HCT116 (cell line): ENCODE results near the gene MYLK4. TPM values are rescaled to one million over a fixed set of nuclear protein-coding genes. Genes with fewer than 3 reads are reported as not detected.

Experiments used
- ATAC-seq: fragments of 200-7000 bp; cut with Tn5 transposase; 2 replicates; pipeline ENCODE4 v1.9.1; 2020; ENCODE audit warnings: mild to moderate bottlenecking, moderate library complexity
- BruUV-seq: library from RNA; stranded (reverse); fragments of 400-500 nt; replicated peaks from 2 replicates; lab custom pipeline; 2021; lab: Mats Ljungman, UMichigan
- CTCF ChIA-PET: fragments of 300-600 bp; sonication (Branson Sonifier 250); formaldehyde crosslinking; loops from one replicate; lab custom pipeline; 2021; ENCODE audit warnings: antibody characterized with exemption; lab: Charles Lee
- POLR2A ChIA-PET: fragments of 300-600, 350-600 bp; sonication (Branson Sonifier 250); formaldehyde crosslinking; loops from one replicate; lab custom pipeline; 2021; ENCODE audit warnings: antibody characterized with exemption; lab: Charles Lee
- RAD21 ChIA-PET, 2 experiments: fragments of 300-600 bp; sonication (Branson Sonifier 250); formaldehyde crosslinking; loops; one replicate each; lab custom pipeline; 2023; ENCODE audit warnings: low total read pairs in 2 of 2; ENCODE audit not compliant: uncharacterized antibody in 2 of 2, unreplicated experiment in 2 of 2, low non-redundant PET in 1 of 2; lab: Charles Lee
- DNase-seq: peaks from one replicate; pipeline ENCODE4 v3.0.0-alpha.2; 2010; ENCODE audit warnings: low read depth, low spot score
- H2AFZ ChIP-seq: fragments of 200-600 bp; shearing (Covaris generic), sonication (generic); 2 replicates; pipeline ENCODE4 v1.6.1; 2017; ENCODE audit warnings: low read depth, mixed run types, mixed read lengths, antibody characterized with exemption, low read length; ENCODE audit not compliant: poor library complexity, severe bottlenecking
- H3K27ac ChIP-seq: 2 replicates; pipeline ENCODE4 v1.5.1; 2012; ENCODE audit warnings: low read depth, low read length
- H3K27me3 ChIP-seq: fragments of 200-600 bp; sonication (generic); 2 replicates; pipeline ENCODE4 v1.6.1; 2016; ENCODE audit warnings: mixed run types, low read length, mixed read lengths; ENCODE audit not compliant: insufficient read depth
- H3K36me3 ChIP-seq, 2 experiments: fragments of 200-500 bp in 1 of 2; fragments of 200-600 bp in 1 of 2; sonication (Bioruptor generic) in 1 of 2; sonication (generic) in 1 of 2; 2 replicates each; pipeline versions ENCODE4 v1.5.1 to v1.6.1; 2014 to 2016; ENCODE audit warnings: low read length in 2 of 2, inconsistent platforms in 1 of 2, mixed read lengths in 1 of 2, mixed run types in 1 of 2; ENCODE audit not compliant: insufficient read depth in 2 of 2, control insufficient read depth in 1 of 2
- H3K4me1 ChIP-seq, 2 experiments: fragments of 200-600 bp in 1 of 2; sonication (generic) in 1 of 2; 2 replicates each; pipeline versions ENCODE4 v1.5.1 to v1.6.1; 2012 to 2017; ENCODE audit warnings: low read length in 2 of 2, inconsistent platforms in 1 of 2, mild to moderate bottlenecking in 1 of 2, mixed read lengths in 1 of 2, mixed run types in 1 of 2, moderate library complexity in 1 of 2; ENCODE audit not compliant: insufficient read depth in 2 of 2, control insufficient read depth in 1 of 2
- H3K4me2 ChIP-seq: fragments of 200-600 bp; sonication (generic); 2 replicates; pipeline ENCODE4 v1.6.1; 2017; ENCODE audit warnings: mixed run types, low read length, mixed read lengths
- H3K4me3 ChIP-seq, 2 experiments: fragments of 200-600 bp in 1 of 2; sonication (generic) in 1 of 2; replicated peaks in 1 of 2; 2 replicates each; pipeline ENCODE4 v1.5.1; 2011 to 2016; ENCODE audit warnings: low read length in 2 of 2, control low read depth in 1 of 2, low read depth in 1 of 2, mild to moderate bottlenecking in 1 of 2, mixed read lengths in 1 of 2, mixed run types in 1 of 2
- H3K79me2 ChIP-seq: fragments of 200-600 bp; sonication (generic); 2 replicates; pipeline ENCODE4 v1.6.1; 2017; ENCODE audit warnings: mild to moderate bottlenecking, mixed run types, low read length, moderate library complexity, mixed read lengths; ENCODE audit not compliant: insufficient read depth
- H3K9ac ChIP-seq: fragments of 200-600 bp; sonication (generic); 2 replicates; pipeline ENCODE4 v1.6.1; 2016; ENCODE audit warnings: low read length, mixed read lengths
- H3K9me2 ChIP-seq: fragments of 200-600 bp; sonication (generic), shearing (Covaris generic); 2 replicates; pipeline ENCODE4 v1.6.1; 2017; ENCODE audit warnings: mixed run types, mild to moderate bottlenecking, moderate library complexity; ENCODE audit not compliant: insufficient read depth
- H3K9me3 ChIP-seq, 2 experiments: fragments of 200-500 bp in 1 of 2; fragments of 200-600 bp in 1 of 2; sonication (Bioruptor generic) in 1 of 2; sonication (generic) in 1 of 2; 2 replicates each; pipeline ENCODE4 v1.6.1; 2014 to 2017; ENCODE audit warnings: low read length in 2 of 2, mixed read lengths in 2 of 2, inconsistent platforms in 1 of 2, low read depth in 1 of 2, mild to moderate bottlenecking in 1 of 2, mixed run types in 1 of 2, moderate library complexity in 1 of 2; ENCODE audit not compliant: control insufficient read depth in 1 of 2, insufficient read depth in 1 of 2
- H4K20me1 ChIP-seq: fragments of 200-600 bp; sonication (generic), shearing (Covaris generic); 2 replicates; pipeline ENCODE4 v1.6.1; 2017; ENCODE audit warnings: mixed run types, mild to moderate bottlenecking, moderate library complexity; ENCODE audit not compliant: insufficient read depth
- CBX3 ChIP-seq: IDR thresholded peaks from 2 replicates; pipeline ENCODE4 v1.6.1; 2012; ENCODE audit warnings: low read depth
- EGR1 ChIP-seq: IDR thresholded peaks from 2 replicates; pipeline ENCODE4 v1.6.1; 2012; ENCODE audit warnings: low read depth
- ELF1 ChIP-seq: IDR thresholded peaks from 2 replicates; pipeline ENCODE4 v1.6.1; 2012; ENCODE audit warnings: low read depth, borderline replicate concordance
- EZH2phosphoT487 ChIP-seq: fragments of 200-600 bp; IDR thresholded peaks from 2 replicates; pipeline ENCODE4 v1.6.1; 2018; ENCODE audit warnings: antibody characterized with exemption, borderline replicate concordance
- FOSL1 ChIP-seq: IDR thresholded peaks from 2 replicates; pipeline ENCODE4 v1.6.1; 2012; ENCODE audit warnings: low read depth
- JUND ChIP-seq: IDR thresholded peaks from 2 replicates; pipeline ENCODE4 v1.6.1; 2012
- SP1 ChIP-seq: IDR thresholded peaks from 2 replicates; pipeline ENCODE4 v1.6.1; 2012; ENCODE audit warnings: low read depth
- SRF ChIP-seq: IDR thresholded peaks from 2 replicates; pipeline ENCODE4 v1.6.1; 2012; ENCODE audit warnings: low read depth
- TCF7L2 ChIP-seq: IDR thresholded peaks from 2 replicates; pipeline ENCODE4 v1.7.0; 2011; ENCODE audit warnings: borderline replicate concordance, inconsistent platforms; ENCODE audit not compliant: insufficient read depth, insufficient read length; ENCODE audit errors: extremely low read depth
- YY1 ChIP-seq: IDR thresholded peaks from 2 replicates; pipeline ENCODE4 v1.6.1; 2011; ENCODE audit warnings: low read length, low read depth, moderate library complexity, mild to moderate bottlenecking; ENCODE audit not compliant: insufficient replicate concordance; ENCODE audit errors: extremely low read depth
- ZFX ChIP-seq: fragments of 450-650 bp; IDR thresholded peaks from 2 replicates; pipeline ENCODE4 v1.6.1; 2017
- intact Hi-C: fragments of 100-400 bp; cut with micrococcal nuclease; formaldehyde crosslinking; loops from 2 replicates; pipeline ENCODE4 v1.10.0; 2022
- total RNA-seq: library from RNA; stranded (reverse); gene quantifications from one replicate; pipeline ENCODE4 v1.2.1, GENCODE V29; 2021; ENCODE audit not compliant: unreplicated experiment
- TF ChIP-seq, protein P1 (sequence below): IDR thresholded peaks from 2 replicates; pipeline ENCODE4 v1.6.1; 2011; ENCODE audit warnings: mild to moderate bottlenecking, low read length, moderate library complexity; ENCODE audit not compliant: insufficient replicate concordance; ENCODE audit errors: extremely low read depth
- TF ChIP-seq, protein P2 (sequence below): IDR thresholded peaks from 2 replicates; pipeline ENCODE4 v1.6.1; 2012; ENCODE audit warnings: low read depth
- TF ChIP-seq, protein P3 (sequence below): IDR thresholded peaks from 2 replicates; pipeline ENCODE4 v1.6.1; 2012

MYLK4 gene
- total RNA-seq, 1 experiment from 2014 or later: 0.27 TPM

DNA sequence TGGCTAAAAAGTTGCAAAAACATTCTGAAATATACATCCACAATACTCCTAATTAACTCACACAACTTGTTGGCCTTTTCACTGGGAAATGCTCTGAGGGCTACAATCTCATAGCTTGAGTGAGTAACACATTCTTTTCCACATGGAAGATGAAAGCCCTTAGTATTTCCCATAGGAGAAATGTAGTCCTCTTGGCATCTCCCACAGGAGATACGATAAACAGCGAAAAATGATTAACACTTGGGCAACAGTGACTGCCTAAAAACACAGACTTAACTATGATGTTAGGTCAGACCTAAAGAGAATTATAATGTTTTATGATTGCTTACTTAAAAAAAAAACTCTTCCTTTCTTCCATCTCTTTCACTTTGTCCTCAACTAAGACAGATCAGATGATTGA, 9.0 kb downstream of the MYLK4 start:
- no peaks in the 10 kb centered on the region for H3K9me2 ChIP-seq
- H3K4me1 ChIP-seq: peaks cover 0 to 6% of the 10 kb centered on the region in 2 experiments; a peak in 1 of 4 replicates
- TF ChIP-seq EGR1 (no peak), FOSL1 (no peak), CBX3 (no peak), SP1 (no peak), SRF (no peak), YY1 (no peak), ZFX (no peak)
- H3K36me3 ChIP-seq: no peaks in the 10 kb centered on the region
- BruUV-seq: no TSS peak
- ChIA-PET RAD21 (no interaction called here), CTCF (no interaction called here), POLR2A (no interaction called here)
- intact Hi-C loops: no loop called here
- ATAC-seq (no peak), DNase-seq (no peak)
- no peaks in the 10 kb centered on the region for H3K9me3 ChIP-seq
- H3K4me3 ChIP-seq: no peak overlapping the region
- H3K9ac ChIP-seq: no peak overlapping the region
- no peak overlapping the region for H3K27ac ChIP-seq
- H3K27me3 ChIP-seq: no peaks in the 10 kb centered on the region
- no peak overlapping the region for H3K4me2 ChIP-seq
- no peak overlapping the region for H2AFZ ChIP-seq
- no peaks in the 10 kb centered on the region for H3K79me2 ChIP-seq
- H4K20me1 ChIP-seq: no peaks in the 10 kb centered on the region

DNA sequence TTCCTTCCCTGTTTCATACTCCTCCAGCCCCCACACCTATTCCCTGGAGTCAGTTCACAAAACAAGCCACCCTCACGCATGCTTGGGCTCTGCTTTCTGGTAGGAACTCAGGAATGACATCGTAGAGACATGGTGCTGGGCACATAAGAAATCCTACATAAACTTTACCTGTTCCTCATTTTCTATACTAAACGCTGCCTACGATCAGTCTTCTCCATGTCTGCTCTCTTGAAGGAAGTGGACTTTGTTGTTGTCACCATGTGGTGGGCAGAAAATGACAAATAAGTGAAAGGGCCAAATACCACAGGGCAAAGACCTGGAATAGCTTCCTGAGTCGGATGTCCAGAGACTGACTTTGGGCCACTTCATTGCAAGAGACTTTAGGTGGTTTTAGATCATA, 10.1 kb downstream of the MYLK4 start:
- no peak for DNase-seq
- Histone ChIP-seq H3K36me3 (no peaks in the 10 kb centered on the region), H3K27ac (no peak overlapping the region), H3K9ac (no peak overlapping the region), H3K9me3 (no peaks in the 10 kb centered on the region), H3K79me2 (no peaks in the 10 kb centered on the region), H4K20me1 (no peaks in the 10 kb centered on the region), H3K4me3 (no peak overlapping the region), H3K27me3 (no peaks in the 10 kb centered on the region), H3K9me2 (no peaks in the 10 kb centered on the region), H3K4me2 (no peak overlapping the region), H3K4me1 (peaks cover 0 to 6% of the 10 kb centered on the region in 2 experiments; a peak in 1 of 4 replicates), H2AFZ (no peak overlapping the region)
- intact Hi-C loops: no loop called here
- no TSS peak for BruUV-seq
- ChIA-PET CTCF (interaction anchor here (1.2 kb wide), 1 partner anchor 10 kb away, joined by 3 read pairs; the partner anchor contains the start of gene MYLK4), POLR2A (no interaction called here), RAD21 (no interaction called here)
- TF ChIP-seq, protein P1, sequence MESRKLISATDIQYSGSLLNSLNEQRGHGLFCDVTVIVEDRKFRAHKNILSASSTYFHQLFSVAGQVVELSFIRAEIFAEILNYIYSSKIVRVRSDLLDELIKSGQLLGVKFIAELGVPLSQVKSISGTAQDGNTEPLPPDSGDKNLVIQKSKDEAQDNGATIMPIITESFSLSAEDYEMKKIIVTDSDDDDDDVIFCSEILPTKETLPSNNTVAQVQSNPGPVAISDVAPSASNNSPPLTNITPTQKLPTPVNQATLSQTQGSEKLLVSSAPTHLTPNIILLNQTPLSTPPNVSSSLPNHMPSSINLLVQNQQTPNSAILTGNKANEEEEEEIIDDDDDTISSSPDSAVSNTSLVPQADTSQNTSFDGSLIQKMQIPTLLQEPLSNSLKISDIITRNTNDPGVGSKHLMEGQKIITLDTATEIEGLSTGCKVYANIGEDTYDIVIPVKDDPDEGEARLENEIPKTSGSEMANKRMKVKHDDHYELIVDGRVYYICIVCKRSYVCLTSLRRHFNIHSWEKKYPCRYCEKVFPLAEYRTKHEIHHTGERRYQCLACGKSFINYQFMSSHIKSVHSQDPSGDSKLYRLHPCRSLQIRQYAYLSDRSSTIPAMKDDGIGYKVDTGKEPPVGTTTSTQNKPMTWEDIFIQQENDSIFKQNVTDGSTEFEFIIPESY: no peak
- TF ChIP-seq, protein P2, sequence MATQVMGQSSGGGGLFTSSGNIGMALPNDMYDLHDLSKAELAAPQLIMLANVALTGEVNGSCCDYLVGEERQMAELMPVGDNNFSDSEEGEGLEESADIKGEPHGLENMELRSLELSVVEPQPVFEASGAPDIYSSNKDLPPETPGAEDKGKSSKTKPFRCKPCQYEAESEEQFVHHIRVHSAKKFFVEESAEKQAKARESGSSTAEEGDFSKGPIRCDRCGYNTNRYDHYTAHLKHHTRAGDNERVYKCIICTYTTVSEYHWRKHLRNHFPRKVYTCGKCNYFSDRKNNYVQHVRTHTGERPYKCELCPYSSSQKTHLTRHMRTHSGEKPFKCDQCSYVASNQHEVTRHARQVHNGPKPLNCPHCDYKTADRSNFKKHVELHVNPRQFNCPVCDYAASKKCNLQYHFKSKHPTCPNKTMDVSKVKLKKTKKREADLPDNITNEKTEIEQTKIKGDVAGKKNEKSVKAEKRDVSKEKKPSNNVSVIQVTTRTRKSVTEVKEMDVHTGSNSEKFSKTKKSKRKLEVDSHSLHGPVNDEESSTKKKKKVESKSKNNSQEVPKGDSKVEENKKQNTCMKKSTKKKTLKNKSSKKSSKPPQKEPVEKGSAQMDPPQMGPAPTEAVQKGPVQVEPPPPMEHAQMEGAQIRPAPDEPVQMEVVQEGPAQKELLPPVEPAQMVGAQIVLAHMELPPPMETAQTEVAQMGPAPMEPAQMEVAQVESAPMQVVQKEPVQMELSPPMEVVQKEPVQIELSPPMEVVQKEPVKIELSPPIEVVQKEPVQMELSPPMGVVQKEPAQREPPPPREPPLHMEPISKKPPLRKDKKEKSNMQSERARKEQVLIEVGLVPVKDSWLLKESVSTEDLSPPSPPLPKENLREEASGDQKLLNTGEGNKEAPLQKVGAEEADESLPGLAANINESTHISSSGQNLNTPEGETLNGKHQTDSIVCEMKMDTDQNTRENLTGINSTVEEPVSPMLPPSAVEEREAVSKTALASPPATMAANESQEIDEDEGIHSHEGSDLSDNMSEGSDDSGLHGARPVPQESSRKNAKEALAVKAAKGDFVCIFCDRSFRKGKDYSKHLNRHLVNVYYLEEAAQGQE: no peak
- TF ChIP-seq EZH2phosphoT487 (no peak), EGR1 (no peak), YY1 (no peak), SRF (no peak), ELF1 (no peak), JUND (no peak), ZFX (no peak), TCF7L2 (no peak)
- TF ChIP-seq, protein P3, sequence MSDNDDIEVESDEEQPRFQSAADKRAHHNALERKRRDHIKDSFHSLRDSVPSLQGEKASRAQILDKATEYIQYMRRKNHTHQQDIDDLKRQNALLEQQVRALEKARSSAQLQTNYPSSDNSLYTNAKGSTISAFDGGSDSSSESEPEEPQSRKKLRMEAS: no peak
- ATAC-seq: no peak
